CD4-positive, alpha-beta T cell treated with Interferon alpha-2 for 1 hour (primary cell): ENCODE results near the gene TBC1D30.

ENCODE experiments used
- DNase-seq, 2 donors: peaks; one replicate each; pipeline ENCODE4 v3.0.0-alpha.2; 2020 to 2022

TBC1D30 gene

DNA sequence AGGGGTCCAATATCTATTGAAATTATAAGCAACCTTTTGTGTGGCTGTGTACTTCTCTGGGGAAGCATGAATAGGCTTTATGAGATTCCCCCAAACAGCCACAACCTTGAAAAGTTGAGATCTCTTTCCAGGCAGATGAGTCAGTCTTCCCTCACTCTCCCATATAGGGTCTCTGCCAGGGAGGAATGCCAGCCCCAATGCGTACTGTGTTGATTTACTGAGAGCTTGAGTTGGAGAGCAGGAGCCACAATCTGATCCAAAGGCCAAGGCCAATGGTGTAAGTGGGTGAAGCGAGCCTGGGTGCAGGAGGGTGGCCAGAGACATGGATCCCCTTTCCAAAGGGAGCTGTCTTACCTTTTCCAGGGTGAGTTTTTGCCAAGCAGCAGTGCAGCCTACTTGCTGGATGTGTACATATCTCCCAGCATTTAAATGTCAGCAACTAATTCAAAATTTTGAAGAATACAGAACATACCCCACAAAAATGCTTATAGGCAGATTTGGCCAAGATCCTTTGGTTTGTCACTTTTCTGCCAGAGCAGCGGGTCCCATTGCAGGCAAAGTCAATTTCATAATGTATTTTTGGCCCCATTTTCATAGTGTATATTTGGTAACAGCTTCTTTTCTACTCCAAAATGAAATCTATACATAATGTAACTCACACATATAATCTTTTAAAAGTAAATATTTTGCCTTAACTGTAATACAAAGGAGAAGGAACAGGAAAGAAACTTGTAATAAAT lies 88.2 kb downstream of the TBC1D30 start:
- no peak for DNase-seq

DNA sequence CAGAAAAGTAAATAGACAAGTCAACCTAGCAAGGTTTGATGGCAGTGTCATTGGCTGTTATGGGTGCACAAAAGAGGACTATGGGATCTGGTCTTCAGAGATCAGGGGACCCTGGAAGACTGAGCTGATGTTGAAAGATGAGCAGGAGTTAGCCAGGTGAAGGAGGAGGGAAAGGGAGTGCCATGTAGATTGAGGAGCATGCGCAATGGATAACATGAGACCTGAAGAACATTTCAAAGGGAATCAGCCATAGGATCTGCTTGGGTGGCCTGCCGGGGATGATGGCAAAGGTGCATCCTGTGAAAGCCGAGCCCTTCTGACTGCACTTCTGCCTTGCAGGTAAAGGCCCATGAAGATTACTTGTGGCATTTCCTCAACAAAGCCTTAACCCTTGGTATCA lies 90.8 kb downstream of the TBC1D30 start:
- DNase-seq: no peak

- no peak for DNase-seq
These were observed 92.2 kb downstream of the TBC1D30 start for GRCh38 chr12:64916411-64917261.

GRCh38 chr12:64918344-64918743 lies 93.9 kb downstream of the TBC1D30 start:
- no peak for DNase-seq

- no peak for DNase-seq
These were observed 94.4 kb downstream of the TBC1D30 start for GRCh38 chr12:64918801-64919200.

DNA sequence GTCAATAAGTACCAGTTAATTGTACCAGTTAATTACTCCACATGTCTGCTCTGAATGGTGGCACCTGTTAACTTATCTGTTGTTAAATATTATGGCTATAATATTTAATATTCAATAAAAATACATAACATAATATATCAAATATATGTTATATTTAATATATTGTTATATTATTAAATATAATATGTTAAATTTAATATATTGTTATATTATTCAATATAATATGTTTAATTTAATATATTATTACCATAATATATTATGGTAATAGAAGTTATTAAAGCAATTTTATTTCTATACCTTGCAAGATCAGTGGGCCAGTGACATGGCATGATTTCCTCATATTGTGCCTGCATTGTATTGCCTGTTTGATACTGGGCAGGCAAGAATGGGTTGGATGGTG lies 98.4 kb downstream of the TBC1D30 start:
- no peak for DNase-seq

GRCh38 chr12:64923536-64923935 lies 99.1 kb downstream of the TBC1D30 start:
- DNase-seq: no peak
